ENCODE measurements around the gene PGA3.

DNA sequence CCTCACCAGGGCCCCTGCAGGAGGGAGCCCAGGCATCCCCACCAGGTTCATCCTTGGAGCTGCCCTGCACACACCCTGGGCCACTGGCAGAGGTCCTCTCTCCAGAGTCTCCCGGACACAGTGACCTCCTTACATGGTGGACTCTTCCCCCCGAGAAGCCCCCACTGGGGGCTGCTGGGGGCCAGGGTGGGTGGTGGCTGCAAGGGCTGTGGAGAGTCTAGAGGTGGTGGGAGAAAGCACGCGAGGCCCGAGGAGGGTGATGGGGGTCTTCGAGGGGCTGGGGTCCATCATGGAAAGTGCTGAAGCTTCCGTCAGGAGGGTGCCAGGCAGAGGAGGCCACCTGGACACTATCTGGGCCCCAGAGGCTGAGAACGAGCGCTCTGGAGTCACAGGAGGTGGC lies 55.2 kb downstream of the PGA3 start:
- TF ChIP-seq, protein P1, sequence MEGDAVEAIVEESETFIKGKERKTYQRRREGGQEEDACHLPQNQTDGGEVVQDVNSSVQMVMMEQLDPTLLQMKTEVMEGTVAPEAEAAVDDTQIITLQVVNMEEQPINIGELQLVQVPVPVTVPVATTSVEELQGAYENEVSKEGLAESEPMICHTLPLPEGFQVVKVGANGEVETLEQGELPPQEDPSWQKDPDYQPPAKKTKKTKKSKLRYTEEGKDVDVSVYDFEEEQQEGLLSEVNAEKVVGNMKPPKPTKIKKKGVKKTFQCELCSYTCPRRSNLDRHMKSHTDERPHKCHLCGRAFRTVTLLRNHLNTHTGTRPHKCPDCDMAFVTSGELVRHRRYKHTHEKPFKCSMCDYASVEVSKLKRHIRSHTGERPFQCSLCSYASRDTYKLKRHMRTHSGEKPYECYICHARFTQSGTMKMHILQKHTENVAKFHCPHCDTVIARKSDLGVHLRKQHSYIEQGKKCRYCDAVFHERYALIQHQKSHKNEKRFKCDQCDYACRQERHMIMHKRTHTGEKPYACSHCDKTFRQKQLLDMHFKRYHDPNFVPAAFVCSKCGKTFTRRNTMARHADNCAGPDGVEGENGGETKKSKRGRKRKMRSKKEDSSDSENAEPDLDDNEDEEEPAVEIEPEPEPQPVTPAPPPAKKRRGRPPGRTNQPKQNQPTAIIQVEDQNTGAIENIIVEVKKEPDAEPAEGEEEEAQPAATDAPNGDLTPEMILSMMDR (IDR thresholded peaks at IDR 0.05; ENCODE audit: insufficient read depth, low read length, poor library complexity, severe bottlenecking), result no peak
- TF ChIP-seq EZH2phosphoT487 (conservative IDR thresholded peaks at IDR 0.05; ENCODE audit: low read length), result no peak
